ENCODE measurements around the gene DLG2.

DLG2 gene

DNA sequence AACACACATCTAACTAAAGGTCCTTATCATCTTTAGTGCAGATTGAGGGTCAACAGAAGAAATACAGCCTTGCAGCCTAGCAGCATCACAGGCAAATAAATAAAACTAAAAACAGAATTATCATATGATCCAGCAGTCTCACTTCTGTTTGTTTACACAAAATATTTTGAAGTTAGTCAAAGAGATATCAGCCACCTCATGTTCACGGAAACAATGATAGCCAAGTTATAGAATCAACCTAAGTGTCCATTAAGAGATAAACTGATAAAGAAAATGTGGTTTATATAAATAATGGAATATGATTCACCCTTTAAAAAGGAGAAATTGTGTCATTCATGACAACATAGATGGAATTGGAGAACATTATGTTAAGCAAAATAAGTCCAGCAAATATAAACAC, 1602.9 kb downstream of the DLG2 start:
- DNase-seq, result no peak

DNA sequence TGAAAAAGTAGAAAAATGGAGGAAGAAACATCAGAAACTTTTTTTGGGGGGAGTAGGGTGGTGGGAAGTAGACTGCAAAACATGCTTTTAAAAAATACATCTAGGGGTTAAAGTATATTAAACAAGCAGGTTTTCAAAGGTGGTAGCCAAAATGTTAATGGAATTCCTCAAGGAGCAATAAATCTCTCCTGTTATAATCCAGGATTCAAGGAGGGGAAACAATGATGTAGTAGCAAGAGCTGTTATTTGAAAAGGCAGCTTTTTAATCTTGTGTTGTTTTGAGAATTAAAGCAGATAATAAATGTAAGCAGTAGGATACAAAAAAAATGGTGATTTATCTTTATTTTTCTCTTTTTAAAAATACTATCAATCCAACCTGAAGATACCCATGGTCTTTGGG, 1604.4 kb downstream of the DLG2 start:
- DNase-seq, result no peak

DNA sequence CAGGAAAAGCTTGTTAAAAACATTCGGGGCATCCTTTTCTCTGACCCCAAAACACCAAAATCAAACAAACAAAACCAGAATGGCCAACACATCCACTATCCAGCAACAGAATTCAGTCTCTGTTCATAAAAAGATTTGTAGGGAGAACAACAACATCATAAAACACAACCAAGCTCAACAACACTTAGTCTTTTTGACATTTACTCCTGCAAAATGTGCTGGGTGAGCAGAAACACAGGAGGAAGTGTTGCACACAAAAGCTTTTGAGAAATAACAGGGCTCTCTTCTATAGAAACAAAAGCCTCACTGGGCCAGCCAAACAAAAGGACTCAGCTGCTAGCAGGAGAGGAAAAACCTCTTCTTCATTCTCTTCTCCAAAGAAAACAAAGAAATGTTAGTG, 1604.9 kb downstream of the DLG2 start:
- DNase-seq, result no peak

DNA sequence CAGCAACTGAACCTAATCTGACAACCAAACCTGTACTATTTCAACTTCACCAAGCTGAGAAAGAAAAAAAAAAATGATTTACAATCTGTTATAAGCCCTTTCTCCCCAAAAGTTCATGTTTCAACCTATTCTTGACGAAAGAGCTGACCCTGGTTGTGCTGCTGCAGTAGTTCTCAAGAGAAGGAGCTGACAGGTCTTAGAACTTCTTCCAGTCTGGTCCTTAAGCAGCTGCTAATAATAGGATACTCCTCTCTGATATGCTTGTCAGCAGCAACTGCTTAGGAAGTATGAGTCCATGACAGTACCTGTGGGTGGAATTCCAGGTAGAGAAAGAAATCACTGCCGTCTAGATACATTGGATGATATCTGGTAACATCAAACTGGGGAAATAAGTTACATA, 1605.9 kb downstream of the DLG2 start:
- no peak for DNase-seq

DNA sequence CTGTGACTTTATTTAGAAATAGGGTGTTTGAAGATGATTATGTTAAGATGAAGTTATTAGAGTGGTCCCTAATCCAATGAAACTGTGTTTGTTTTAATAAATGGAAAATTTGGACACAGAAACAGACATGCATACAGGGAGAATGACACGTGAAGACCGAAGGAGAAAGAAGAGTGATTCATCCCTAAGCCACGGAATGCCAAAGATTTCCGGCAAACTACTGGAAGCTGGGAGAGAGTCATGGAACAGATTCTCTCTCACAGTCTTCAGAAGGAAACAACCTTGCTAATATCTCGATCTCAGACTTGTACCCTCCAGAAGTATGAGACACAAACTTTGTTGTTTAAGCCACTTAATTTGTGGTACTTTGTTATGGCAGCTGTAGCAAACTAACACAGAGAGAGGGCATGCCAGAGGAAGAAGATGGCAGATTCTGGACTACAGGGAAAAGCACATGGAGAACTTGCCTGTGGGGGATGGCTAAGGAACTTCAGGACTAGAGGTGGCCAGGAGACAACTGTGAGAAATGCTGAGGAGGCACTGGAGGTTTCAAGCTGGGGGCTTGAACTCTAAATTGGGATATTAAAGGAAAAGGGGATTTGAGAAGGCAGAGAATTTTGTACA, 1607.5 kb downstream of the DLG2 start:
- DNase-seq, result no peak

DNA sequence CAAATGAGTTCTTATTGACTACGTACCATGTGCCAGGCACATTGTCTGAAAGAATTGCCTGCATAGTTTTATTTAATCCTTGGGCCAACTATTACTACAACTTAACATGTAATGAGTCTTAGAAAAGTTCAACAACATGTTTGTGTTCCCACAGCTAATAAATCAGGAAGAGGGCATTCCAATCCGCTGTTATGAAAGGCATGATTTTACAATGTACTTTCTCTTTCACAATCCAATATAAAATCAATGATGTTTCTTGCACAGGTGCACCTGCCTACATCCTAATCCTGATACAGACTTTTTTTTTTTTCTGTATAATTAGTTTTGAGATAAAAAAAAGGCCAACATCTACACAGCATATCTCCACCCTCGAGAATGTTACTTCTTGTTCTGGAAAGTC, 1612.6 kb downstream of the DLG2 start:
- DNase-seq, result no peak

DNA sequence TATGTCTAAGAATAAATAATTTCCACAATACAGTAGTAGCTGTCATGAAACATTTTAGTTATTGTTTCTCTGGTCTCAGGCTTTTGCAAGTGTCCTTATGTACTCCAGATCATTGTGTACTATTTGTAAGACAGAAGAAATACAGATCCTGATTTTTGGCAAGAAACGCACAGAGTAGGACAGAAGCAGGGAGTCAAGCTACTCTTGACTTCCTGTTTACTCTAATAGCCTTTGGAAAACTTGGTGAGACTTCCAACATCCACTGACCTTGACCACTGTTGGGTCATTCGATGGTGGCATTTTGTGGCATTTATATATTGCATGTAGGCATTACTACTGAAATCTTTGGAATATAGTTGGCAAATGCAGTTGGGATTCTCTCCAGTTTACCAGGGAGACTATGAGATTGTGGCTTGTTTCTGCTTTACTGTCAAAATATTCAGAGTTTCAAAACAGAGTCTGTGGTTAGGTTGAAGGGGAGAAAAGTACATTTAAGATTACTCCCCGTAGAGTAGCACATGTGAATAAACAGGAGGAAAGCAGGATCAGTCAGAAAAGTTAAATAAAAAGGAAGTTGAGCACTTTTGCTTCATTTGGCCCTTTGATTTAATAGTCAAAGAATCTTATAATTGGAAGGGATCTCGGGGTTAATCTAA, 1614.8 kb downstream of the DLG2 start:
- no peak for DNase-seq

DNA sequence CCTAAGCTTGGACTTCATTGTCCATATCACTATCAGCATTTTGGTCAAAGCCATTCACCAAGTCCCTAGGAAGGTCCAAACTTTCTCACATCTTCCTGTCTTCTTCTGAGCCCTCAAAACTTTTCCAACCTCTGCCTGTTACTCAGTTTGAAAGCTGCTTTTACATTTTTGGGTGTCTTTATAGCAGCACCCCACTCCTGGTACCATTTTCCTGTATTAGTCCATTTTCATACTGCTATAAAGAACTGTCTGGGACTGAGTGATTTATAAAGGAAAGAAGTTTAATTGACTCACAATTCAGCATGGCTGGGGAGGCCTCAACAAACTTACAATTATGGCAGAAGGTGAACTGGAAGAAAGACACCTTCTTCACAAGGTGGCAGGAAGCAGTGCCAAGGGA, 1624.0 kb downstream of the DLG2 start:
- no peak for DNase-seq

DNA sequence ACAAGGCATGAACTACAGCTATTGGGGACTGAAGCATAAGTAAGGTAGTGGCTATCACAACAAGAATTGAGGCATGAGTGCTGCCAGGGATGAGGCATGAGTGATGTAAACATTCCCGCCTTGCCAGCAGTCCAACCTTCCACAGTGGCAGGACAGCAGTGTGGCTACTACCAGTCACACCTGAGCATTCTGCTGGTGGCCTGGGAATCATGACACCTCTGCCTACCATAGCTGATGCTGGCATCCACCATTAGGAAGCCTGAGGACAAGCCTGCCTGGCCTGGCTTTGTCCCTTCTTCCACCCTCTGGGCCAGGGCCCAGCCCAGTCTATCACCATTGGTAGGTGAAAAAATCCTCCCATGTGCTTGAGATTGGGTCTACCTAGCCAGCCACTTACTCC, 1628.2 kb downstream of the DLG2 start:
- DNase-seq, result no peak

DNA sequence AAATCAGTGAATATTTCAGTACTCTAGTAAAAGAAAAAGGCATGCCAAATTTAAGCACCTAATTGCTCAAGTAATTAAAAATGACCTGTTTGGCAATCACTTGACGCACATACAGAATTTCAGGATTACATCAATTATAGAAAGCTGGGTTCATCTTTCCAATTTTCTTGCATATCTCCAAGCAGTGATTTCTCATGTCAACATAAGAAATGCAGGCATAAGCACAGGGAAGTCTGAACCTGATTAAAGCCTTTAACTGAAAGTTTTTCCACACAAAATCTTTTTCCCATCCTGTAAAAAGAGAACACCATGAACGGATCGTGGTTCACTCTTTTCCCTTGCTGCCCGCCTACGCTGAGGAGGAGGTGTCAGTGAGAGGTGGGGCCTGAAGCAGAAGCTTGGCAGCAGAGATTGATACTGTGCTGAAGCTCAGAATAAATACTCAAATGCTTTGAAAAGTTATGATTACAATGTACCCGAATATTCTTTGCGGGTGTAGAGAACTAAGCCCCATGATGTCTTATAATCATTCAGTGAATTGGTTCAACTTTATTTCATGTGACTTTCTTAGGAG, 1636.9 kb downstream of the DLG2 start:
- no peak for DNase-seq

DNA sequence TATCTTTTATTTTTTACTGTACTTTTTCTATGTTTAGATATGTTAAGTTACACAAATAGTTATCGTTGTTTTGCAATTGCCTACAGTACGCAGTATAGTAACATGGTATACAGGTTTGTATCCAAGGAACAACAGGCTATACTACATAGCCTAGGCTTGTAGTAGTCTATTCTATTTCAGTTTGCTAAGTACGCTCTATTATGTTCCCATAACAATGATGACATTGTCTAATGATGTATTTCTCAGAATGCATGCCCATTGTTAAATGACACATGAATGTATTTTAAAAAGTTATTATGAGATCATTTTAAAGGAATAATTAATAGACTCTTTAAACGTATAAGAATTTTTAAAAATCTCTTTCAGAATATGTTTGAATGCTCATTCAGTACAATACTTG, 1644.3 kb downstream of the DLG2 start:
- DNase-seq, result no peak

DNA sequence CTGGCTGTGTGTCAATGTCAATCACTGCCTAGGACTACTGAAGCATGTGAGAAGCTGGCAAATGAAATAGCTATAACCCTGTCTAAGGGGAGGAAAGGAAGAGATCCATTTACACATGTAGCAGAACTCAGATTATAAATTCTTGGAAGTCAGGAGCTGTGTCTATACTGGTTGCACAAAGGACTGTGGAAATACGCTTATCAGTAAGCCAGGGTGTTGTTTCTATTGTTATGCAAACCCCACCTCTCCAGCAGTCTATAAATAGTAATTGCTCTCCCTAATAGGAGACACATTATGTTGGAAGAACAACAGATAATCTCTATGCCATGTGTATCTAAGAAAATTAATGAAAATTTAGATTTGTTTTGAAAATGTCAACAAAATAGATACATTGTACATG, 1647.6 kb downstream of the DLG2 start:
- no peak for DNase-seq

DNA sequence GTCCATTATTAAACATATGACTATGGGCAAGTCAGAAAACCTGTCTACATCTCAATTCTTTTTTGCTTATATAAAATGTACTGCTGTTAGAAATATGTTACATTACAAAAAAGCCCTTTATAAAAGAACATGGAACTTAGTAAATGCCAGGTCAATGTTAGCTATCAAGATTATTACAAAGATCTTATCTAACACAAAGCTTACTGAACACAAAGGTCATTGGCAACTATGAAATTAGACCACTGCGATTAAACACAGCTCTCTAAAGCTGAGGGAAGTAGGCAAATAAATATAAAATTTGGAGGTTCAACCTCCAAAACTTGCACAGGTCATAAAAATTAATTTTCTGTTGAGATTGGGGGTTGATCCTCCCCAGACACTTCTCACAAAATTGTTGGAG, 1648.2 kb downstream of the DLG2 start:
- DNase-seq, result no peak

DNA sequence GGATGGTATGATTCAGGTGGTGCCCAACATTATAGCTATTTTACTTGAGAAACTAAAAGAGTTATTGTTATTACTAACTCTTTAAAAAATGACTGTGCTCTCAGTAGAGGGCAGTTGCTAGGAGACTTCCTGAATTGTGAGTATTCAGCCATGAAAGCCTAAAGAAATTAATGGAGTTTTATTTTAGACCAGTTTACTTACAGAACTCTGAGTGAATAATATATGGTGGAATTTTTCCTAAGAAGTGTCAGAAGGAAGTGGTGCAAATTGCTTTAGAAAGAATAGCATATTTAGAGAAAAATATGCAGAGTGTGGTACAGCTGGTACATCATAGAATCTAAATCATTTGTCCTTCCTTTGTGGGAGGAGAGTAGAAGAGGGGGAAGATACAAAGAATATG, 1651.1 kb downstream of the DLG2 start:
- no peak for DNase-seq

DNA sequence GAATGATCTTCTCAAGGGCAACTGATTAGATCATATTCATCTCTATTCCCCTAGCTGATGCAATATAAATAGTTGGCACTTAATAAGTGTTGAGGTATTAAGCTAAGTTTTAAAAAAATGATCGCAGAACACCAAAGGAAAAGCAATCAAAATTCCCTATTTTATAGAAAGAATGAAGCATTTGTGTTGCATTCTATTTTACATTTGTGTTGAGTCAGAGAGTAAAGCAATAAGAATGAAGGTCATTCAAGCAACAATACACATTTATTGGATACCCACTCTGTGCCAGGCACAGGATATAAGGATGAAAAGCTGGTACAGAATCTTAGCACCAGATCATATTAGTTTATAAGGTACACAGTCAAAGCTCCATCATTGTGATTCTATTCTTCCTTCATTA, 1654.6 kb downstream of the DLG2 start:
- DNase-seq, result no peak

DNA sequence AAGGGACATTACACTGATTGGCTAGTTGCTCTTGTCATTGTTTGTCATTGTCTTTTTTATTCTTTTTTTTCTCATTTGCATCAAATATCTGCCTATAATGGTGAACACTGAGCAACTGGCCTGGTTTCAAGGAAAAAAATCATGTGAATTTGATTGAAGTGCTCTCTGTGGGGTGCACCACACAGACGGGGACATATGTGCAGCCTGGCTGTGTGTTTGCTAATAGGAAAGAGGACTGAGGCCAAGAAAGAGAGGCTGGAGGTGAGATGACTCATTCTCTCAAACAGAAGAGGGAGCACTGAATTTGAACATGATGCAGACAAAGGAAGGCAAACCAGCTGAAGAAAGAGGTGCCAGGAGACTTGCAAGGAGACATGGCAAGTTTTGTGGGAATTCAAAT, 1656.1 kb downstream of the DLG2 start:
- no peak for DNase-seq

DNA sequence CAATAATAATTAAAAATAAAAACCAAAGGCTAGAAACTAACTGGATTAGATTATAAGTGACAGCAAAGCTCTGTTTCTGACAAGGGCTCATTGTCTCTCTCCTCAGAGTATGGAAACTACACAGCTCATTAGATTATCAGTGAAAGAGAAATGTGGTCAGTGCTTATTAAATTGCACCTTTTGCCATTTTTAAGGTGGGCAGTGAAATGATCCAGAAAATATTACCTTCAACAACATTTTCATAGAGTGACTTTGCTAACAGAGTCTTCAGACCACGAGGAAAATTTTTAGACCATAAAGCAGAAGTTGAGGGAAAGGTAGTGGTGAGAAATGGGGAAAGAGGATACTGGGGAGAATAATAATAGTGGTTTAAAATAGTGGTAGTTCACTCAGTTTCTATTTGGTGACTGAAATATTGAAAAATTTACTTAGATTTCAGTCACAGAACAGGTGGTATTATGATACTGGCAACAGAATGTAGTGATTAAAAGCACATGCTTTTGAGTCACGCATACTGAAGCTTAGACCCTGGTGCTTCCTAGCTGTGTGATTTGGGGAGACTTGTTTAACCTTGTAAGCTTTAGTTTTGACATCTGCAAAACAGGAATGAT, 1657.0 kb downstream of the DLG2 start:
- DNase-seq, result no peak

DNA sequence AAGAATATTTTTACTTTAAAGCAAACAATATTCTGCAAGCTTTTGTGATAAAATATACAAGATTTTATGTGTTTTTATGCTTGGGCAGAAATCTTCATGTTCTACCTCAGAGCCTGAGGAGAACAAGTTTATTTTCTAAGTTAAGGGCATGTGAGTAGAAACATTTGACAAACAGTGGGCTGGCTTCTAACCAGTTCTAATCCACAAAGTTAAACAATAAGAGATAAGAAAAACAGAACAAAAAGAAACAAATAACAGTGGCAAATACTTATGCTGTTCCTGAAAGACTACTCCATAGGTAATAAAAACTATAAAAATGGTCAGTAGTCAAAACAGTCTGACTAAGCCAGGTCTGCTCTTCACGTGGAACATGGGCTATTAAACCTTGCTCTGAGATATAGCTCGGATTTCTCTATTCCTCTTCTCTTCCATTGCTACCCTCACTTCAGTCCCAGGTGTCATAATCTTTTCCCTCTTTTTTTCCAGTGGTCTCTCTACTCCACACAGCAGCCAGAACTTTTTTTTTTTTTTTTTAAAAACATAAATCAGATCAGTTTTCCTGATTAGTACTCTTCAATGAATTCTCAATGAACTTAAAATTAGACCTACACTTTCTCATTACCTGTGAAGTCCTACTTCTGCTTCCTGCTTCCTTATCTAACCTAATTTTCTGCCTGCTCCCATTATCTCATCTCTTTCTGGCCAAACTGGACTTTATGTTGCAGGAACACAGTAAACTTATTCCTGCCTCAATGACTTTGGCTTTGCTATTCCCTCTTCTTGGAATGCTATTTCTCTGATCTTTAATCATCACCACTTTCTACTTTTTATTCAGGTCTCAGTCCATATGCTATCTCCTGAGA, 1669.9 kb downstream of the DLG2 start:
- DNase-seq, result no peak

DNA sequence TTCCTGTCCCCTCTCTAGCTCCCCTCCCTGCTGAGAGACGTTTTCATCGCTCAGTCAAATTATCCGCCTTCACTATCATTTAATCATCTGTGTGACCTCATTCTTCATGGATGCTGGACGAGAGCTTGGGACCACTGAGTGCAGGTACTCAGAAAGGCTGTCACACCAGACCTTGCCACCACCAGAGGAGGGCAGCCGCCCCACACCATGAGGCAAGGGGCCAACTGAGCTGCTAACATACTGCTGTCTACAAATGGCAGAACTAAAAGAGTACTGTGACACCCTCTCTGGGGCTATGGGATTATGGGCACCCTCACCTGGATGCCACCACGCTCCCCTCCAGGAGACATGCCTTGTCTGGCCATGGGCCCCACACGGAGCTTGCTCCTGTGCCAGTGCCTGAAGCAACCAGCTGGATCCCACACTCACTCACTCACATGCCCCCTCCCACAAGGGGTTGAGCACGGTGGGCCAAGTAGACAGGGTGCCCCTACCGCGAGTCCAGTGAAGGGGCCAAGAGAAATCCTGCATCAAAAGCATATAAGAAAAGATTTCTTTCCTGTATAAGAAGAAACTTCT, 1670.9 kb downstream of the DLG2 start:
- no peak for DNase-seq

DNA sequence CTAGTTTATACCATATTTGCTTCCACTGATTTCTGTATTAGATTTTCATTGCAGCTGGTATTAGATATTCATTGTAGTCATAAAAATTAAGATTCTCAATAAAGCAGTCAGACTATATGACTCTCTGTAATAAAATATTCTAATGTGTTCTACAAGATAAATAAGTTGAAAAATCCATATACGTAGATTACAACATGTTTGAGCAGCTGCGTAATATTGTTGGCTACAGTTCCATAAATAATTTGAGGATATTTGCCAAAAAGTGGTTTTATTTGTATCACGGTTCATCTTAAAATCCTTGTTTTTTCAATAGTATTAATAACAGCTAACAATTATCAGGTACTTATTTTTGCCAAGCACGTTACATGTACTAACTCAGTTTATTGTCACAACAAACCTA, 1672.4 kb downstream of the DLG2 start:
- DNase-seq, result no peak

DNA sequence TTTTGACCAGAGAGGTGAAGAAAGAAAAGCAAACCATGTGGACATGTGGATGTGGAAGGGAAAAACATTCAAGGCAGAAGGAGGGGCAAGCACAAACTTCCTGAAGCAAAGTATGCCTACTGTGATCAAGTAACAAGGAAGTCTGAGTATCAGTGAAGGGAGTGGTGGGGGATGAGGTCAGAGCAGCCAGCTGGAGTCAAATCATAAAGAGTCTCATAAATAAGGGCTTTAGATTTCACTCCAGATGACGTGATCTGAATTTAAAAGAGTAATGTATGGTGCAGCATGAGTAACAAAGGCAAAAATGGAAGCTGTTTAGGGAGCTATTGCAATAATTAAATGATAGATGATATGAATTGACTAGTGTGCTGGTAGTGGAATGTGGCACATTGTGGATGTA, 1675.6 kb downstream of the DLG2 start:
- no peak for DNase-seq

DNA sequence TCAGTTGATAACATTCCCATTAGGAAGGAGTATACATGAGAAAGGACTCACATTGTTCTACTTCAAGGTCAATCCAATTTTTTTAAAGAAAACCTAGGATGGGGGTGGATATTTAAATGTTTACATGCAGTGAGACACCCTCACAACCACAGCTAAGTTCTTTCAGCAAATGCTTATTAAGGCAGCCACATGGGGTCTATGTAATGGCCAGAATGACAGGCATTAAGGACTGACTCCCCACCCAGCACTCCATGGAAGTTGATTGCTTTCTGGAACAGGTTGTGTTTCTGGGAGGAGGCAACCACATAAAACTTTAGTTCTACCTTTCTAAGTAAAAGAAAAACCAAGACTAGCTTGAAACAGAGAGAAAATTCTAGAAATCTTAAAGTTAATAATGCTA, 1678.9 kb downstream of the DLG2 start:
- no peak for DNase-seq

DNA sequence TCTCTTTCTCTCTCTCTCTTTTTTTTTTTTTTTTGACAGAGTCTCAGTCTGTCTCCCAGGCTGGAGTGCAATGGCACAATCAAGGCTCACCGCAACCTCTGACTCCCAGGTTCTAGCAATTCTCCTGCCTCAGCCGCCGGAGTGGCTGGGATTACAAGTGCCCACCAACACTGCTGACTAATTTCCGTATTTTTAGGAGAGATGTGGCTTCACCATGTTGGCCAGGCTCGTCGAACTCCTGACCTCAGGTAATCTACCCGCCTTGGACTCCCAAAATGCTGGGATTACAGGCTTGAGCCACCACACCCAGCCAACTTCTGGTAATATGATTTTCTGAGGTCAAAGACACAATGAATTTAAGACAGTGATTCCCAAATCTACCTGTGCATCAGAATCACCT, 1681.2 kb downstream of the DLG2 start:
- no peak for DNase-seq

All from stimulated activated CD4-positive, alpha-beta T cell treated with anti-CD3 and anti-CD28 coated beads, Interleukin-12 subunit alpha, Interleukin-12 subunit beta, amount 100 ng/mL, for 4 hours (primary cell).